K562 treated with DMSO at 1 percent for 24 hours (cell line): ENCODE data around the gene PNLDC1. TPM values are rescaled to one million over a fixed set of nuclear protein-coding genes. Genes with fewer than 3 reads are reported as not detected.

Experiments used
- total RNA-seq: library from RNA; unstranded; fragments of 300-600 nt; gene quantifications from 2 replicates; pipeline ENCODE4 v1.2.3, GENCODE V29; 2022; ENCODE audit warnings: low read depth; ENCODE audit not compliant: insufficient read depth

The PNLDC1 gene, protein sequence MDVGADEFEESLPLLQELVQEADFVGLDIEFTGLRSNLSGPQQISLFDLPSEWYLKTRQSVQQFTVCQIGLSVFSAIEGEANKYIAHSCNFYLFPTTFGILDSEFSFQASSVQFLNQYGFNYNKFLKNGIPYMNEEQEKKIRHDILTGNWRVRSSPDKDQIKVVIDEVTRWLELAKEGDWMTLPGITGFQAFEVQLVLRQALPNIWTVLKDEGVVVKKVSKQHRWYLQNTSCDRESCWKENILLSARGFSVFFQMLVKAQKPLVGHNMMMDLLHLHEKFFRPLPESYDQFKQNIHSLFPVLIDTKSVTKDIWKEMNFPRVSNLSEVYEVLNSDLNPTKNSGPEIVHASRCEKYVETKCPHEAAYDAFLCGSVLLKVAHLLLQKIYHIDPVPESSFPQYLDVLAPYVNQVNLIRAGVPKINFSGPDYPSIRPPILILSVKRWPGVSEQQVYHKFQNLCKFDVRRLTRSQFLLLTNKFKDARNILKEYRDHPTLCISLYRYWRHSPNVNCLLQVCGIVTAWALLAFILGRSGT
- total RNA-seq, result 0.15 and 0.60 TPM in 2 replicates

DNA sequence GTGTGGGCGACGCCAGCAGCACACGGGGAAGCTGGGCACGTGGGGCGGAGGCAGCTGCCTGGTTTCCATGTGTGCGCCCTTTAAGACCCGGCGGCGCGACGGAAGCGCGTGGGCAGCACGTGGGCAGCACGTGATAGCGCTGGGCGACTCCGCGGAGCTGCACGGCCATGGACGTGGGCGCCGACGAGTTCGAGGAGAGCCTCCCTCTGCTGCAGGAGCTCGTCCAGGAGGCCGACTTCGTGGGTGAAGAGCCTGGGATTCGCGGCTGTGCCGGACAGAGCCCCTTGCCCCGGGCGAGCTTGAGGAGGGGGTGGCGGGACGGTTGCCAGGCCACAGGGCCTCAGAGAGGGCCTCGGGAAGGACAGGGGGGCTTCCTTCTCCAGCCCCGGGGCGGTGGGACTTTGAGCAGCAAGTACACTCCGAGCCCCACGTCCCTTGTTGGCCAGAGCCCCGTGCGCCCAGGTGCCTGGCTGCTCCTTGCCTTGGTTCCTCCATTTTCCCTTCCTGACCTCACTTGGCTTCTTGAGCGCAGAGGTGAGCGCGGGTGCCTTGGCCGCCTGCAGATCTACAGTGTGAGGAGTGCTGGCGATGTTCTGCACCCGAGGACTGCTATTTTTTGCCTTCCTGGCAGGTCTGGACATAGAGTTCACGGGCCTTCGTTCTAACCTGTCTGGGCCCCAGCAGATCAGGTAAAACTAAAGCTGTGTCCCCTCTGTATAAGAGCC is at the start of gene PNLDC1:
Gene PNLDC1 (plus strand): TSS at position 136 of the 725 bp plus-strand sequence. CDS start 32 bp downstream, at position 168.

DNA sequence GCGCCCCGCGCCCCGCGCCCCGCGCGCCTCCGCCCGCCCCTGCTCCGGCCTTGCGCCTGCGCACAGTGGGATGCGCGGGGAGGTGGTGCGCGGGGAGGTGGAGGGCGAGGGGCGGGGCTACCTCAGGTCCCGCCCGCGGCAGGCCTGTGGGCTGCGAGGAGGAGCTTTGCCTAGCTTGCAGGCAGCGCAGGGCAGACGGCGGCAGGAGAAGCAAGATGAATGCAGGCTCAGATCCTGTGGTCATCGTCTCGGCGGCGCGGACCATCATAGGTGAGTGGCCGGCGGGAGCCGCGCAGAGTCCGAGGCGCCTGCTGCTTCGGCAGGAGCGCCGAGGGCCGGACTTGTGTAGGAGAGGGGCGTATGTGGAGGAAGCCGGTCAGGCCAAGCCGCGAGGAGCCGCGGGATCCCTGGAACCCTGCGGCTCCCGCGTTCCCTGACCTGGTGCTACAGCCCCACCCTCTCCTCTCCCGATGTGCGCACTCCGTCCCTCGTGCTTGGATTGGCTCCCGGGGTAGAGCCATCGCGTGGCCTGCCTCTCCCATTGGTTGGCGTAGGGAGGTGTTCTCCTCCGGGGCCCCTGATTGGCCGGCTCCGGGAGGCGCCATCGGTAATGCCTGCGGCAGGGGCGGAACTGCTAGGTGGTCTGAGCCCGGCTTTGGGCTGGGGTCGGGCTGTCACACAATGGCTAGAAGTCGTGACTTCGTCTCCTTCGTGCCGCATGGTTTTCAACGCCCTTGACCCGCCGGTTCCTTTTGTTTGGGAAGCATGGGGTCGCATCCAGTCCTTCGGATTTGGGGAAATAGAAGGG is 38.0 kb upstream of the PNLDC1 start, which contains the start of gene ACAT2:
Gene ACAT2 (plus strand): TSS at position 173 of the 808 bp plus-strand sequence. CDS start 43 bp downstream, at position 216.

DNA sequence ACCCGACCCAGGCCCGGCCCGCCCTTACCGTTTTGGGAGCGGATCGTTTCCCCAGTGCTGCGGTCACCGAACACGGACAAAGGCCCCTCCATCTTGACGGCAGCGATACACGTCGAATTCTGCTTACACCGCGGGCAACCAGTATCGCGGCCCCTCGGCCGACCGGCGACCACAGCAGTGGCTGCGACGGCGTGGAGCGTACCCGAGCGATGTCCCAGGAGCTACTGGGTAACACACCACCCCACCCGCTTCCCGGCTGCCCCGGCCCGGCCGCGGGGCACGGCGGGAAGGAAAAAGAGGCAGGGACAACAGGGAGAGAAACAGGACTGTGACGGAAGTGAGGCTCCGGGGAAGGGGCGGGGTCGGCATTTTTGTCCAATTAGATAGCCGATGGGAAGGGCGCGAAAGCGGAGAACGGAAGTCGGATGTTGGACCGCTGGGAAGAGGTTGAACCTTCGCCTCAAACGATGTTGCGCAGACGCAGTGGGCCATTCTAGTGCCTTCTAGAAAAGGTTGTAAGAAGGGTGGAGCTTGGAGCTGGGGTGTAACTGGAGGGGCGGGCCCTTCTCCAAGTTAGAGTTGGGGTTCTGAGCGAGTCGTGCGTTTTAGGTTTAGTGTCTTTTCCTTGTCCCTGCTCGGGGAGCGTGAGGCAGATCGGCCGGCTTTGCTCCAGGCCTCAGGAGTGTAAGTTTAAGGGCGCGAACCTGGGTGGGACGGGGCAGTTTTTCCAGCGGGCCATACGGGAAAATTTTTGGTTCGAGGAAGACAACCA is 10.5 kb upstream of the PNLDC1 start, which contains the start of gene TCP1:
Gene TCP1 (minus strand): TSS at position 226 of the 772 bp plus-strand sequence. CDS start 134 bp downstream, at position 92.

DNA sequence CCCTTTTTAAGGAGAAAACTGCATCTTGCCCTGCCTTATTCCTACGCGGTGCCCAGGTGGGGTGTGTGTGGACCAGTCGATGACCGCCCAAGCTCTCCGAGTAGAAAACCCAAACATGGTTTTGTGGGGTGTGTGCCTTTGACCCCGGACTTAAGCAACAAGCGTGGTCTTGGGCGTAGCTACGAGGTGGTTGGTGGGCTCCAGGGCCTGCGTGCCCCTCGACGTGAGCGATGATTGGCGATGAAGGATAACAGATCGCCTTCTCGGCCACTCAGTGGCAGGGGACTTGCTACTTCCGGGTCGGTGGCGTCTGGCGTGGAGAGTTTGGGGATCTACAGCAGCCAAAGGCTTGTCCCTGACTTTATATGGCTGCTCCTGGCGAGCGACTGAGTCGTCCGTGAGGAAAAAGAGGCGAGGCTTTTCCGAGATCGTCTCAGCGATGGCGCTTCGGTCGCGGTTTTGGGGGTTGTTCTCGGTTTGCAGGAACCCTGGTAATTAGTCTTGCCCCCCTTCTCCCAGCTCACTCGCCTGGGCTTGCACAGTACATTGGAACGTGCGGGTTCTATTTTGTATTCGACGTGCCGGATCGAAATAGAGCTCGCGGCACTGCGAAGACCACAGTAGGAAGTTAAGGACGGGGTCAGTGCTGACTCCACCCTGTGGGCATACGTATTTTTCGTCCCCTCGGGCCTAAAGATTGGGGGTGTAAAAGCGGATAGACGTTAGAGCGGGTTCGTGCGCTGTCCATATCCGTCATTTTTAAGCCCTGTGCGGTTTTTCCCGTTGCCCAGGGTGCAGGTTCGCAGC is 9.7 kb upstream of the PNLDC1 start, which contains the start of gene MRPL18:
Gene MRPL18 (plus strand): TSS at position 319 of the 807 bp plus-strand sequence. CDS start 121 bp downstream, at position 440.

Other genes starting within 250 kb of the PNLDC1 start
- 113 and 114 TPM in 2 replicates for gene SOD2, start 107.0 kb upstream of the PNLDC1 start, total RNA-seq
- 66.6 and 69.5 TPM in 2 replicates for gene WTAP, start 72.8 kb upstream of the PNLDC1 start, total RNA-seq
- 34.1 and 40.4 TPM in 2 replicates for gene ACAT2, start 38.2 kb upstream of the PNLDC1 start, total RNA-seq
- 157 and 178 TPM in 2 replicates for gene TCP1, start 10.7 kb upstream of the PNLDC1 start, total RNA-seq
- 98.4 and 108 TPM in 2 replicates for gene MRPL18, start 9.8 kb upstream of the PNLDC1 start, total RNA-seq
- gene MAS1, start 90.7 kb downstream of the PNLDC1 start, total RNA-seq, result not detected in 2 replicates
- gene IGF2R, start 168.8 kb downstream of the PNLDC1 start, total RNA-seq, result 69.7 and 75.8 TPM in 2 replicates